NCI-H2196 (cell line): Measurements from ENCODE around the gene VAPB.

Source experiments
- DNase-seq: peaks from one replicate; lab custom pipeline; 2025; ENCODE audit not compliant: unreplicated experiment; lab: John Stamatoyannopoulos, UW

Gene VAPB

DNA sequence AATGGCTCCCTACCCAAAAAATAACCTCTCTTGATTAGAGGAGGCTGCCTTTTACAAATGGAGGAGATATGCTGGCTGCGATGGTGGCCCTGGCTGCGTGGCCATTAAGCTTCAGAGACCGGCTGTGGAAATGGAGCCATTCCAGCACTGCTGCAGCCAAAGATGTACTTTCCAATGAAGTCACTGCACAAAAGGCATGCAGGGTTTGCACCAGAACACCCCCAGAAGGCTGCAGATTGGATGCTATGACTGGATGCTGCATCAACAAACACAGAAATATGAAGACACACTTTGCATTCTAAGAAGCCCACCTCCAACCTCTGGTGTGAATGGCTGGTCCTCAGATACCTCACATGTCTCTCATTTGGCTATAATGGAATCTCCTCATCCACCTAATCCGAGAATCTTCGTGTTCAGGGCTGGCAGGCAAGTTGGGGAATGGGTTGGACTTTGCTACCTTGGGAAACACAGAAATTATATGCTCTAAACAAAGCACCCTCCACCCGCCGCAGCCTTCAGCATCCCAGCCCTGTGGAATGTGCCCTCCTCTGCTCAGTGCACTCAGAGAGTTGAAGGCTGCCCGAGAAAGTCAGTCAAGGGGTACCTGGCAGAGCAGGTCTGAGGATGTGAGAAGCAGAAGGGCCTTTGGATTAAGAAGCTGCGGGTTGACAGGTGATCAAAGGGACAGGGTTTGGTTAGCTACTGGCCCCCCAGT is 90.9 kb downstream of the VAPB start:
- DNase-seq, result no peak

DNA sequence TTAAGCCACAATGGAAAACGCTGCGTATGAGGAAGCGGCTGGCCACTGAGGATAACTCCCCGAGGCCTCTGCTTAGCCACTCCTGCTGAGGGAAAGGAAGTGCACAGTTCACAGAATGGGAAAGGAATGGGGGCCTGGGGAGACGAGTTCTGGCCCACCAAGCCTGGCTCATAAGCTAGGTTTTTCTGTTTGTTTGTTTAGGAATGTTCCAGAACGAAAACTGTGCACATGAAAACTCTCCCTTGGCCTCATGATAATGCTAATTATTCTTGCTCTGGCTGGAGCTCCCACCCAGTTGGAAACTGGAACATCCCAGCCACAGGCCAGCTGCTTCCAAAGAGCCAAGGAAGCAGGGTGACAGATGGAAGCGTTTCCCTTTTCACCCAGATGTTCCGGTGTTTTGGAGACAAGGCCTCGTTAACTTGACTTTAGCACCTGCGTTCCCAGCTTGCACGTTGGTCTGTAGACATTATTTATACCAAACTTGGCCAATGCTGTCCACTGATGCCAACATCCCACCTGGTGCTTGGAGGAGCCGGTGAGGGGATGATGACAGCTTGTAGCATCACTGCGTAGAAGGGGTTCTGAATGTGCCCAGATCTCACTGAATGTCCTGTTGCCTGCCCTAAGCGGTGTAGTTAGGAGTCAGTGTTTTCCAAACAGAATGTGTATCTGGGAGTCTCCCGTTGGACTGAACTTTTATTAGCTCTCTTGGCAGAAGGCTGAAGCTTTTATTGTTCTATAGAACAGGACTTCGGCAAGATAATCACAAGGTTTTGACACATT is 91.7 kb downstream of the VAPB start:
- DNase-seq, result no peak

DNA sequence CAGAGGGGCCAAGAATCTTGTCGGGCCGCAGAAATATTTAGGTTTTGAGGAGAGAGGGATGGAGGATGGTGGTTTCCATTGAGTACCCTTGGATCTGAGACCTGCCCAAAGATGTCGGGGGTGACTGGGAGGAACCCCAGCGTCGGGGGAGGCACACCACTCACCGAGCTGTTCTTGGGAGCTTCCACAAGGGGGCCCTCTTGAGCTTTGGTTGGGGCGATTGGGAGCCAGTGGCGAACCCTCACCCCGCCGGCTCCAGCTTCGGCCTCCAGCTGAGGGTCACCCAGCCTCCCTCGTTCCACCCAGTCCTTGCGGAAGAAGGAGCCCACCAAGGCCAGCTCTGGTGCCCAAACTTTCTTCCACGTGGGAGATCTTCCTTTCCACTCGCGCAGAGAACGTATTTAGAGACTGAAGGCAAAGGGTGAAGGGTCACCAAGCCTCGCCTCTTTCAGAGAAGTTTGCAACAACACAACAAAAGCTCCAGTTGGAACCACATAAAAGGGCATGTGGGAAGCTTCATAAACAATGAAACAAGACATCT is 92.5 kb downstream of the VAPB start:
- DNase-seq, result no peak

DNA sequence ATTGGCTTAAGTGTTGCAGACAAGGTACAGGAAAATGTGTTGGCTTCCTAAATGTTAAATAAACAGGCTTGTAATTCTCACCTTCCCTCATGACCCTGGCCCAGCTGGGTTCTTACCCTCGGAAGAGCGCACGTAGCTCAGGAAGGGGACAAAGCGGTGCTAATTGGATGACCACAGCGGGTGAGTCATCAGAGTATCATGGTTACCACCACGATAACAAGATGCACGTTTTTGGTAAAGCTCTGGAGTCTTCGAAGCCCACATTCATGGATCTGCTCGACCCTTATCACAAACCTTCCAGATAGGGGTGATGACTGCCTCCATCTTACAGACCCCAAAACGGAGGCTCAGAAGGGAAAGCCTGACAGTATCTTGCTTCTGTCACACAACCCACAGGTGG is 93.4 kb downstream of the VAPB start:
- no peak for DNase-seq

DNA sequence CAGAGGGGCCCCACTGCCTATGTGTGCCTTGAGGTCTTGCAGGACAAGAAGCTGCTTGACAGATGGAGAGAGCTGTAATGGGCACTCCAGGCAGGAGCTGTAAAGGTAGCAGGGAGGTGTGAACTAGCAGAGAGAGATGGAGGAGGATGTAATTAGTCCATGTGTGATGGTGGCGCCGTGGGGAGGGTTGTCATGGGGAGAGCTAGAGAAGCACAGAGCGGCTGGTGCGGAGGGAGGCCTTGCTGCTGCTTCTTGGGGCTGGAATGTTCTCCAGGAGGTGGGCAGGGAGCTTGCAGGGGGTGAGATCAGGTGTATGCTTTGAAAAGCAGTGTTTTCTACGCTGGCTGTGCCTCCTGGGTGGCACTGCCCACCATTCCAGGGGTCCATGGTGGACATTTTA is 94.0 kb downstream of the VAPB start:
- no peak for DNase-seq

DNA sequence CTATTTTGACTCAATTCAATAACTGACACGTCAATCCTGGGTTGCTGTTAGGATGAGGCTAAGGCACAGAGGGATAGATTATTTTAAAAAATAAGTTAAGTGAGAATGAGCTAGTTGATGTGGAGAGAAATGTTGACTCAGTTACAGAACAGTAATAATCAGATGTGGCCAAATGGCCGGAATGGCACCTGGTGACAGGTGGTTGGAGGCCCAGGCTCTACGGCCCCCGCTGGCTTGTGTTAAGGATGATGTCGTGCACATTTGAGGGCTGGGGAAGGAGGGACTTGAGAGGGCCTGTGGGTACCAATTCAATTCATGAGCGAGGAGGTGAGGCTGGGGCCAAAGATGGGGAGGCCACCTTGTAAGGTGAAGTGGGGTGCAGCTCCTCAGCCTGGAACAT is 94.4 kb downstream of the VAPB start:
- no peak for DNase-seq

DNA sequence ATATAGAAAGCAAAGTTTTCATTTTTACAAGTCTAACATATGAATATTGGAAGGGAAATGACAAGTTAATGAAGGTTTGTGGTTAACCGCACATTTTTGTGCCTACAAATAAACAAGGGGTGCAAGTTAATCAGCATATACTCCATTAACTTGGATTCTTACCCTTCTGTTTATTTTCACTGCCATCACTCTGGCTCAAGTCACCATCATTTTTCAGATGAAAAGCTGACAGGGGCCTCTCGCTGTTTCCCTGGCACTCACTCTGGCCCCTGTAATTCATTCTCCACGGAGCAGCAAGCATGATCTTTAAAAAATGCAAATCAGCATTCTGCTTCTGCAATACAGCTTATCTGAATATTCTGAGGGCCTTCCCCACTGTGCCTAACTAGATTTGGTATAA is 96.4 kb downstream of the VAPB start:
- no peak for DNase-seq

DNA sequence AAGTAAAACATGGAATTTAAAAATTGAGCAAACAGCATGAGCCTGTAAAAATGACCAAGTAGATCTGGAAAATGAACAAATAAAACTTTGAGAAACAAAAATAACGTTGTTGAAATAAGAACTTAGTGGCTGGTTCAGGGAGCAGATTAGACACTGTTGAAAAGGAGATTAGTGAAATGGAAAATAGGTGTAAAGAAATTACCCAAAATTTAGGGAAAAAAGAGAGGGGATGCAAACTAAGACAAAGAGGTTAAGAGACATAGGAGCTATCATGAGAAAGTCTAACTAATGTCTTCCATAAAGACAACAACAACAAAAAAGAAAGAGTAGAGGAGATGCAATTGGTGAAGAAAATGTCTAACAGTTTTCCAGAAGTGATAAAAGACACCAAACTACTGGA is 97.2 kb downstream of the VAPB start:
- no peak for DNase-seq

DNA sequence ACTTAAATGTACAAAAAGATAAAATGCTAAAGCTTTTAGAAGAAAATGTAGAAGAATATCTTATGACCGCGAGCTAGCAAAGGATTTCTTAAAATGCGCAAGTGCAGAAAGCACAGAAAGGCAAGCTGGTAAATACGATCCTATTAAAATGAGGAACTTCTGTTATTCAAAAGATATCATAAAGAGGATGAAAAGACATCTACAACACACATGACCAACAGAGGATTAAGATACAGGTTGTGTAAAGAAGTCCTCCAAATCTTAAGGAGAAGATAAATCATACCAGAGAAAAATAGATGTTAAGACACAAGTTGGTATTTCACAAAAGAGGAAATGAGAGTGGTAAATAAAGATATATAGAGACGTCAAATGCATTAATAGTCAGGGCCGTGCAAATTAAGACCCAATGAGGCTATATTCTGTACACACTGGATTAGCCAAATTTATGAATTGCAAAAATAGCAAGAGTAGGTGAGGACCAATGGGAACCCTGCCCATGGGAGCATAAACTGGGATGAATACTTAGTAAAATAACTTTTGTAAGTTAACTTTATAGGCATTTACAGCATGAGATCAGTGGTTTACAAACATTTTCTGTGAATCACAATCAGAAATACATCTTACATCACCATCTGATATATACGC is 103.2 kb downstream of the VAPB start:
- DNase-seq, result no peak

DNA sequence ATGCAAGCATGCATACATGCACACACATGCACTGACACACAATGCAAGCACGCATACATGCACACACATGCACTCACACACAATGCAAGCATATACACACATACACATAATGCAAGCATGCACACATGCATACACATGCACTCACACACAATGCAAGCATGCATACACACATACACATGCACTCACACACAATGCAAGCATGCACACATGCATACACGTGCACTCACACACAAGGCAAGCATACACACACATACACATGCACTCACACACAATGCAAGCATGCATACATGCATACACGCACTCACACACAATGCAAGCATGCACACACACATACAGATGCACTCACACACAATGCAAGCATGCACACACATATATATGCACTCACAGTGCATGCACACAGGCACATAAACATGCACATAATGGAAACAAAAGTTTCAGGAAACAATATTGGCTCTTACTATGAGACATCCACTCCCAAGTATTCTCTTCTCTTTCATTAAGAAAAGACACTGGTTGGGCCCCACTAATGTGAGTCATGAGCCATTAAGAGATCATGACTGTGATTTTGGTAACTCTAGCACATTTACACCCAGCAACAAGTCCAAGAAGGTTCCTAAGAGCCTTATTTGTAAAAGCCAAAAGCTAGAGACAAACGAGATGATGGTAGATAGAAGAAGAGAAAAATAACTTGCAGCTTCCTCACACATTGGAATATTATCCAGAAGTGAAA is 103.9 kb downstream of the VAPB start:
- DNase-seq, result no peak

DNA sequence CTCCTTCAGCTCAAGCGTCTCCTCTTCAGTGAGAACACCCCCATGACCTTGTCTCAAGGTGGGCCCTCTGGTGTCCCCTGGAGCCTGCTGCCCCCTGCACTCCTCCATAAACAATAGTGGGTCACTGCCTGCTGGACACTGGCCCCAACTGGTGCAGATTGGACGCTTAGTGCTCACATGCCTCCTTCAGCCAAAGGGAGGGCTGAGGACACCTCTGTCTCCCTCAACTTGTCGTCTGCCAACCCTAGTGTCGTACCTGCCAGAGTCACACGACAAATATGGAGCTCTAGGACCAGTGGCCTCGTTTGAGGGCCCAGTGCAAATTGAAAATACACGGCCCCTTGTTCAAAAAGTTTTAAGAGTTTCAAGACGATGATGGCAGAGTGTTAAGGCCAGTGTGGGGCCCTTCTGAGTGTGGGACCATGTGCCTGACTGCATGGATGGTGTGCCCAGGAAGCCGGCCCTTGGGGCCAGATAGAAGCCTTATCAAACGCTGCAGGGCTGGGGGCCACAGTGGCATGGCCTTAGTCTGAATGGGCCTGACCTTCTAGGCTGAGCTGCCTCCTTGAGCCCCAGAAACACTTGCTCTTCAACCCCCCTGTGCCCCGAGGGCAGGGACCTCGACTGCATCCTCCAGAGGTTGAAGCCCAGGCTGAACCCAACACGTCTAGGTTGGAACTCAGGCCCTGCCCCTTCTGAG is 106.0 kb downstream of the VAPB start:
- DNase-seq, result no peak

DNA sequence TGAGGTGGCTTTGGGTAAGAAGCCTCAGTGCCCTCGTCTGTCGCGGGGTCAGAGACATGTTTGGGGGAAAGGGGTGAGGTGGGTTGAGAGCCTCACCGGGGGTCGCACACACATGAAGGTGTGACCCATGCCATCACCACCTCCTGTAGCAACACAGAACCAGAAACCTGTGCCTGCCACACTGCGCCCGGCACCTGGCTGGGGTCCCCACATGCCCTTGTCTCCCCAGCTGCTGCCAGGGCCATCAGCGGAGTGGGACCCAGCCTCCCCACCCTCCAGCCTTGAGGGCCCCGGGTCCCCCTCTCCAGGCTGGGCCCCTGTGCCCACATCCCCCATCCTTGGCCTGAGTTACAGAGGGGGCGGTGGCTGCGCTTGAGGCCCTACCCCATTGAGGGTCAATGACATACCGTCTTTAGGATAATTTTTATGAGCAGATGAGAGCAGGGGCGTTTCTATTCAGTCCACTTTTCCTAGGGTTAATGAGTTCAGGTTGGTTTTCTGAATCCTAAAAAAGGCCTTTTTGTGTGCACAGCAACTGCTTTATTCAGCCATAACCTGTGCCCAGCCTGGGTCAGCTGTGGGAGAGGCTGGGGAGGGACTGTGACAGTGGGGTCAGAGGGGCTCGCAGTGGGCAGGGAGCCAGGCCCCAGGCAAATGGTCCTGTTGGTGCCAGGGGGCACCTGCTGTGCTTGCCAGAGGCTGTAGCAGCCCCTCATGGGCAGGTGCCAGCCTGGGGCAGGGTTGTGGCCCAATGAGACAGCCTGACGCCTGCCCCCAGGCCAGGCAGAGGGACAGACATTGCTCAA is 106.8 kb downstream of the VAPB start:
- DNase-seq, result no peak

DNA sequence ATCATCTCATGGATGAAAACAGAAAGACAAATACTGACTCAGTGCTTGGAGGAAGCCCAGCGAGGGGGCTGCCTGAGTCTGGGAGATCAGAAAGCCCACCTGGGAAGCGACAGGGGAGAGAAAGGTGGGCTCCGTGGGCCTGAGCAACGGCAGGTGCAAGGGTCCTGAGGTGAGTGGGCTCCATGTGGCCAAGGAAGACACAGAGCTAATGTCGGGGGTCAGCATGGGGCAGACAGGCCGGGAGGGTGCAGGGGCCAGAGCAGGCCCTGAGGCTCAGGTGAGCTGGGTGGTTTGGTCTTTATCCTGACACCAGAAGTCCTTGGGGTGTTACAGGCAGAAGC is 107.4 kb downstream of the VAPB start:
- no peak for DNase-seq

DNA sequence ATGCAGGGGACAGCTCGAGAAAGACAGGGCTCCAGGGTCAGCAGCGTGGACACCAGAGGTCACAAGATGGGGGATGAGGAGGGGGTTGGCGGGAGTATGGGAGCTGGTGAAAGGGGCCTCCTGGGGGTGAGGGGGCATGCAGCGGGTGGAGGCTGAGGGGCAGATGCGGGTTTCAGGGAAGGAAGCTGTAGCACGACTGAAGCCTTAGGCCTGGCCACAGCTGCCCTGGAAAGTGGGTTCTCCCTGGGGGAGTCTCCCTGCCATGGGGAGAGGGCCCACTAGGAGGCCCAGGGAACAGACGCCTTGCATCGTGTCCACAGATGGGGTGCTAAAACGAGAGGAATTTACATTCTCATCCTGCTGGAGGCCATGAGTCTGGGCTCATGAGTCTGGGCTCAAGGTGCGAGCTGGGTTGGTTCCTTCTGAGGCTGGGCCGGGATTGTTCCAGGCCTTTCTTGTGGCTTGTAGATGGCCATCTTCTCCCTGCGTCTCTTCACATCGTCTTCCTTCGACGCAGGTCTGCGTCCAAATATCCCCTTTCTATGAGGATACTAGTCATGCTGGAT is 108.1 kb downstream of the VAPB start:
- no peak for DNase-seq

DNA sequence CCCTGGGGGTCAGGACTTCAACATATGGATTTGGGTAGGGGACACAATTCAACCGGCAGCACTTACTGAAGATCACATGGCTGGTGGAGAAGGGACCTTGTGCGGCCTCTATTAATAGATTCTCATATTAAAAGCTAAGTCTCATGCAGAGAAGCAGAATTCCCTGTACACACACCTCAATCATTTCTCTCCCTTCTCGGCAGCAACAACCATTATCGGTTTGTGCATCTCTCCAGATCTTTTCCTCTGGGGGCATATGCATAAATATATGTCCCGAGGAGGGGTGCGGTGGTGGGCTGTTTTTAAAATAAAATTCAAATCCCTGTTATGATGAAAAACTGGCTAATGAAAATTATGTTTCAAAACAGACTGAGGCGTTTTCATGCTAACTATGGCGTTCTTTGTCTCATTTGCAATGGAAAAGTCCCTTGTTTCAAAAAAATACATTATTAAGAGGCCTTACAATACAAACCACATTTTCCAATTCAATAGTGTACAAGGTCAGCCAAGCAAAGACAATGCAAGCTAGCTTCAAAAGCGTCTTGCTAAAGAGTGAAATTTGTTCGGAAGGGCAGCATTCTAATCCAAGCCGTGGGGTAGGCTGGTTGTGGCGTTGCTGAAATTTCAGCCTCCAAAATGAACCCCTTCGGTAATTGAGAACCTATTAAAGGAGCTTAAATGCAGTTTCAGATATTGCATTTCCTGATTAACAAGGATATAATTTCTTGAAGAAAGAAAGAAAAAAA is 108.9 kb downstream of the VAPB start:
- DNase-seq, result no peak

DNA sequence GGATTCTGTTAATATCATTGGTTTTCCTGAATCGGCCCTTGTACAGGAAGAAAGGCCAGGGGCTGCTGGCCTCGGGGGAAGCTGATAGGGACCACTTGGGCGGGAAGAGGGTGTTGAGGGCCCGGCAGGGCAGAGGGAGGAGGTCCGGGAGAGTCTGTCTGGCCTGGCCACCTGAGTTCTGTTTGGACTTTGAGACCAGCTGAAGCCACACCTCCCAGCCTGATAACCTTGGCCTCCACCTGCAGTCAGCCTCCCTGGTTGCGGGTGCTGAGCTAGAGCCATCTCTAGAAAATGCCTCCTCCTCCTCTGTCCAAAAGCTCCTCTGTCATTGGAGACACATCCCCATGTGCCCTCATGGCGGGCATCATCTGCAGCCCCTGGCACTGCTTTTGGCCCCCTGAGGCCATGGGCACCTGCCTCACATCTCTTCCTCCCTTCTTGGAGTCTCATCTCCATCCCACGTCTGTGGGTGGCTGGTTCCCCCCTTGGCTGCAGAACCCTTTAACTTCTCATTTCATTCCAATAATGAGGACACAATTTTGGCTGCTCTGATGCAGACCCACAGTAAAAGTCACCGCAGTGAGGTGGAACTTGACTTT is 109.5 kb downstream of the VAPB start:
- no peak for DNase-seq

DNA sequence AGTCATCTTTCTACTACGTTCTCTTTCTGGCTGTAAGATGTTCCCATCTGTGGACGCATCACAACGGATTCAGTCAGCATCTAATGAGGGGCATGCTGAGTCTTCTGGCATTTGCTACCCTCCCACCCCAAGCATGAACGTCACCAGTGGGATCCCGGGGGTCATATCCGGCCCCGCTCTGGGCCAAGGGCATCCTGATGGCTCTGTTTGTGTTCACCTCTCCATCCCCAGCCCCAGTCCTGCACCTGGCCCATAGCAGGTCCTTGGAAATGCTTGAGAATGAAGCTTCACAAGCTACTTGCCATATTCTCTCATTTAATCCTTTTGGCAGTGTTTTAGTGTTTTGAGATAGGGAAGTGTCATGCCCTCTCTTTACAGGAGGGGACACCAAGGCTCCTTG is 111.2 kb downstream of the VAPB start:
- DNase-seq, result no peak
